OCI-LY3 (cell line): ENCODE data around the gene DOK3.

Experiments used
- EZH2phosphoT487 ChIP-seq: fragments of 200-600 bp; shearing (Covaris generic); IDR thresholded peaks from 2 replicates; pipeline ENCODE4 v1.6.1; 2018; ENCODE audit warnings: antibody characterized with exemption, mixed run types, low read depth
- TF ChIP-seq, protein P1 (sequence below): fragments of 200-600, 300-600 bp; sonication (generic); IDR thresholded peaks from 2 replicates; pipeline ENCODE4 v1.5.1; 2014; ENCODE audit warnings: antibody characterized with exemption, low read length, low read depth

DNA sequence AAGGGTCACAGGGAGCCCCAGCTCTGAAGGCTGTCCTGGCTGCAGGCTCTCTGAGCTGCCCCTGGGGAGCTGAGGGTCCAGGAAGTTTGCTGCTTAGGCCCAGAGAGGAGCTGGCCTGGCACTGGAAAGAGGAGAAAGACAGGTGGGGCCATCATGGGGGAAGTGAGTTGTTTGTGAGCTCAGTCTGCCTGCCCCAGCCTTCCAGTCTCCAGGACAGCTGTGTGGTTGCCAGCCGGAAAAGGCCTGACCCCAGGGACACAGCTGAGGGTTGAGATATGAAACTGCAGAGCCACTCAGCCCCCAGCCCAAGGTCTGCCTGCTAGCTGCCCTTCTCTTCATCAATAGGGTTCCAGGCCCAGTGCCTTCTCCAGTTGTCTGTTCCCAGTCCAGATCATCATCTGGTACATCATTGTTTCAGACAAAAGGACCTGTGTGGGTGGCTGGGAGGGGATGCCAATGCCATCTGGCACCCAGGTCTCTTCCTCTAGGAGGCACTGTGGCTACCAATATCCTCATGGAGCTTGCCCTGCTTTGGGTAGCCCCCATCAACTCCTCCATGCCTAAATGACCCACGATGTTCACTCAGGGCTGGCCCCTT is 11.4 kb upstream of the DOK3 start:
- TF ChIP-seq, protein P1, sequence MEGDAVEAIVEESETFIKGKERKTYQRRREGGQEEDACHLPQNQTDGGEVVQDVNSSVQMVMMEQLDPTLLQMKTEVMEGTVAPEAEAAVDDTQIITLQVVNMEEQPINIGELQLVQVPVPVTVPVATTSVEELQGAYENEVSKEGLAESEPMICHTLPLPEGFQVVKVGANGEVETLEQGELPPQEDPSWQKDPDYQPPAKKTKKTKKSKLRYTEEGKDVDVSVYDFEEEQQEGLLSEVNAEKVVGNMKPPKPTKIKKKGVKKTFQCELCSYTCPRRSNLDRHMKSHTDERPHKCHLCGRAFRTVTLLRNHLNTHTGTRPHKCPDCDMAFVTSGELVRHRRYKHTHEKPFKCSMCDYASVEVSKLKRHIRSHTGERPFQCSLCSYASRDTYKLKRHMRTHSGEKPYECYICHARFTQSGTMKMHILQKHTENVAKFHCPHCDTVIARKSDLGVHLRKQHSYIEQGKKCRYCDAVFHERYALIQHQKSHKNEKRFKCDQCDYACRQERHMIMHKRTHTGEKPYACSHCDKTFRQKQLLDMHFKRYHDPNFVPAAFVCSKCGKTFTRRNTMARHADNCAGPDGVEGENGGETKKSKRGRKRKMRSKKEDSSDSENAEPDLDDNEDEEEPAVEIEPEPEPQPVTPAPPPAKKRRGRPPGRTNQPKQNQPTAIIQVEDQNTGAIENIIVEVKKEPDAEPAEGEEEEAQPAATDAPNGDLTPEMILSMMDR: no peak
- no peak for TF ChIP-seq EZH2phosphoT487
